ENCODE results near the gene TEKT5.

DNA sequence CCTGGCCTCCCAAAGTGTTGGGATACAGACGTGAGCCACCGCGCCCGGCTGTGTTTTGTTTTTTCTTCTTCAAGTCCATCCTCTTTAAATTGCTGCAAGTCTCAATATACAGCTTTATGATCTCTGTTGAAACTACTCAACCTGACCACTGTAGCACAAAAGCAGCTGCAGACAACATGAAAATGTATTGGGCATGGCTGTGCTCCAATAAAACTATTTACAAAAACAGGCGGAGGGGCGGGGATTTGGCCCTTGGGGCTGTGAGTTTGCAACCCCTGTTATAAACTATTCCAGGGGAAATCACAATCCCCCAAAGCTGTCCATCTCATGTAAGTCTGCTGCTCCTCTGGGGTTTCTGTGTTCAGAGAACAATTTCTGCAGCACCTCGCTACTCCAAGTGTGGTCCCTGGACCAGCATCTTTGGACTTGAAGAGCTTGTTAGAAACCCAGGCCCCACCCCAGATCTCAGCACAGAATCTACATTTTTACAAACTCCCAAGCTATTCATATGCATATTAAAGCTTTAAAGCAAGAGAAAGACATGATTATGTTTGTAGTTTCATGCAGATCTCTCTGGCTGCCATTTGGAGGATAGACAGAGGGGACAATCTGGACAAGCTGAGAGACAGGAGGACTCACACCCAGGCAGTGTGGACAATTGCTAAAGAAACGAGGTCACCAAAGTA lies 33.6 kb downstream of the TEKT5 start:
- TF ChIP-seq, protein P1, sequence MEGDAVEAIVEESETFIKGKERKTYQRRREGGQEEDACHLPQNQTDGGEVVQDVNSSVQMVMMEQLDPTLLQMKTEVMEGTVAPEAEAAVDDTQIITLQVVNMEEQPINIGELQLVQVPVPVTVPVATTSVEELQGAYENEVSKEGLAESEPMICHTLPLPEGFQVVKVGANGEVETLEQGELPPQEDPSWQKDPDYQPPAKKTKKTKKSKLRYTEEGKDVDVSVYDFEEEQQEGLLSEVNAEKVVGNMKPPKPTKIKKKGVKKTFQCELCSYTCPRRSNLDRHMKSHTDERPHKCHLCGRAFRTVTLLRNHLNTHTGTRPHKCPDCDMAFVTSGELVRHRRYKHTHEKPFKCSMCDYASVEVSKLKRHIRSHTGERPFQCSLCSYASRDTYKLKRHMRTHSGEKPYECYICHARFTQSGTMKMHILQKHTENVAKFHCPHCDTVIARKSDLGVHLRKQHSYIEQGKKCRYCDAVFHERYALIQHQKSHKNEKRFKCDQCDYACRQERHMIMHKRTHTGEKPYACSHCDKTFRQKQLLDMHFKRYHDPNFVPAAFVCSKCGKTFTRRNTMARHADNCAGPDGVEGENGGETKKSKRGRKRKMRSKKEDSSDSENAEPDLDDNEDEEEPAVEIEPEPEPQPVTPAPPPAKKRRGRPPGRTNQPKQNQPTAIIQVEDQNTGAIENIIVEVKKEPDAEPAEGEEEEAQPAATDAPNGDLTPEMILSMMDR (IDR thresholded peaks at IDR 0.05): no peak
- no peak for TF ChIP-seq POLR2A (IDR thresholded peaks at IDR 0.05)

All from body of pancreas (tissue), 4 donors.